Urinary bladder (tissue), 4 donors: ENCODE results near the gene HERC3. TPM values are rescaled to one million over a fixed set of nuclear protein-coding genes. Genes with fewer than 3 reads are reported as not detected.

Experiments
- DNase-seq: peaks from one replicate; pipeline ENCODE4 v3.0.0-alpha.2; 2015; ENCODE audit errors: extremely low spot score
- H3K27ac ChIP-seq: one replicate; pipeline ENCODE4 v1.5.1; 2013; ENCODE audit warnings: low read depth, mild to moderate bottlenecking, moderate library complexity
- H3K36me3 ChIP-seq: one replicate; pipeline ENCODE4 v1.6.1; 2013; ENCODE audit warnings: mild to moderate bottlenecking, moderate library complexity; ENCODE audit not compliant: insufficient read depth
- H3K4me1 ChIP-seq: one replicate; pipeline ENCODE4 v1.6.1; 2013; ENCODE audit warnings: mild to moderate bottlenecking, moderate library complexity; ENCODE audit not compliant: insufficient read depth
- H3K4me3 ChIP-seq: one replicate; pipeline ENCODE4 v1.5.1; 2013; ENCODE audit warnings: low read depth, low read length
- WGBS: extraction: QIAGEN DNeasy Blood & Tissue Kit; methylation state at CpG from one replicate; pipeline ENCODE4 v1.1.7; 2013; 5-methylcytosine and 5-hydroxymethylcytosine counted together
- polyA plus RNA-seq: library from polyadenylated mRNA; stranded (reverse); fragments of 200-250 nt; gene quantifications from one replicate; pipeline ENCODE4 v1.2.3, GENCODE V29; 2013
- total RNA-seq: library from RNA; depleted of rRNA; stranded (reverse); fragments of >200 nt; gene quantifications from one replicate; pipeline ENCODE4 v1.2.3, GENCODE V29; 2014
- donor health status: healthy with polysubstance abuse.
- donor health status: healthy.

Gene HERC3
- total and polyA plus RNA-seq, 2 donors = 18.1 to 30.8 TPM

GRCh38 chr4:88659055-88659889 lies 67.0 kb downstream of the HERC3 start:
- Histone ChIP-seq H3K4me3 (no peak overlapping the region), H3K36me3 (peaks cover 2% of the 10 kb centered on the region), H3K4me1 (no peaks in the 10 kb centered on the region), H3K27ac (no peak overlapping the region)
- 38% methylated on average over 4 of the region's 4 CpGs for WGBS
- DNase-seq = no peak

- Histone ChIP-seq H3K4me1 (no peaks in the 10 kb centered on the region), H3K36me3 (peaks cover 2% of the 10 kb centered on the region), H3K4me3 (no peak overlapping the region), H3K27ac (no peak overlapping the region)
- no peak for DNase-seq
These were observed 67.6 kb downstream of the HERC3 start for GRCh38 chr4:88659890-88660208.

GRCh38 chr4:88660446-88661294 lies 68.4 kb downstream of the HERC3 start:
- no peak for DNase-seq
- no peak overlapping the region for H3K4me3 ChIP-seq
- no peaks in the 10 kb centered on the region for H3K36me3 ChIP-seq
- no peak overlapping the region for H3K27ac ChIP-seq
- H3K4me1 ChIP-seq = no peaks in the 10 kb centered on the region
- WGBS = 76% methylated on average over 7 of the region's 7 CpGs

- H3K4me3 ChIP-seq = no peak overlapping the region
- H3K36me3 ChIP-seq = no peaks in the 10 kb centered on the region
- no peaks in the 10 kb centered on the region for H3K4me1 ChIP-seq
- WGBS = 70% methylated on average over 2 of the region's 2 CpGs
- no peak overlapping the region for H3K27ac ChIP-seq
- DNase-seq = no peak
These were observed 69.5 kb downstream of the HERC3 start for GRCh38 chr4:88661739-88662138.

- Histone ChIP-seq H3K4me1 (no peaks in the 10 kb centered on the region), H3K4me3 (no peak overlapping the region), H3K27ac (no peak overlapping the region), H3K36me3 (peaks cover 3% of the 10 kb centered on the region)
- 61% methylated on average over 5 of the region's 5 CpGs for WGBS
- no peak for DNase-seq
These were observed 80.7 kb downstream of the HERC3 start for GRCh38 chr4:88672987-88673386.

GRCh38 chr4:88673886-88674285 lies 81.6 kb downstream of the HERC3 start:
- no peak overlapping the region for H3K27ac ChIP-seq
- peaks cover 3% of the 10 kb centered on the region for H3K36me3 ChIP-seq
- H3K4me3 ChIP-seq = no peak overlapping the region
- DNase-seq = no peak
- H3K4me1 ChIP-seq = no peaks in the 10 kb centered on the region
- 65% methylated on average over 2 of the region's 2 CpGs for WGBS

- no peak overlapping the region for H3K4me3 ChIP-seq
These were observed 82.3 kb downstream of the HERC3 start for GRCh38 chr4:88674565-88674964.

GRCh38 chr4:88674979-88675378 lies 82.7 kb downstream of the HERC3 start:
- H3K36me3 ChIP-seq = peaks cover 3% of the 10 kb centered on the region
- H3K4me1 ChIP-seq = no peaks in the 10 kb centered on the region
- DNase-seq = no peak
- WGBS = 88% methylated on average over 2 of the region's 2 CpGs
- H3K4me3 ChIP-seq = no peak overlapping the region
- H3K27ac ChIP-seq = no peak overlapping the region

More at GRCh38 chr4:88674565-88674964, 82.3 kb downstream of the HERC3 start:
- peaks cover 5% of the 10 kb centered on the region for H3K36me3 ChIP-seq
- H3K27ac ChIP-seq = no peak overlapping the region
- no peaks in the 10 kb centered on the region for H3K4me1 ChIP-seq
- no peak for DNase-seq

GRCh38 chr4:88675543-88675942 lies 83.3 kb downstream of the HERC3 start:
- WGBS = 84% methylated on average over 2 of the region's 2 CpGs

GRCh38 chr4:88681209-88681608 lies 88.9 kb downstream of the HERC3 start:
- Histone ChIP-seq H3K4me1 (no peaks in the 10 kb centered on the region), H3K4me3 (no peak overlapping the region), H3K36me3 (peaks cover 8% of the 10 kb centered on the region), H3K27ac (no peak overlapping the region)
- no peak for DNase-seq
- 95% methylated on average over 5 of the region's 5 CpGs for WGBS

More at GRCh38 chr4:88675543-88675942, 83.3 kb downstream of the HERC3 start:
- DNase-seq = no peak
- Histone ChIP-seq H3K27ac (no peak overlapping the region), H3K36me3 (peaks cover 2% of the 10 kb centered on the region), H3K4me1 (no peaks in the 10 kb centered on the region), H3K4me3 (no peak overlapping the region)

GRCh38 chr4:88690355-88690754 lies 98.1 kb downstream of the HERC3 start:
- DNase-seq = no peak
- Histone ChIP-seq H3K36me3 (peaks cover 4% of the 10 kb centered on the region), H3K27ac (no peak overlapping the region), H3K4me3 (no peak overlapping the region), H3K4me1 (no peaks in the 10 kb centered on the region)
- 93% methylated on average over 3 of the region's 3 CpGs for WGBS

- Histone ChIP-seq H3K4me1 (peaks cover 1% of the 10 kb centered on the region), H3K4me3 (no peak overlapping the region), H3K27ac (no peak overlapping the region), H3K36me3 (peaks cover 1% of the 10 kb centered on the region)
- WGBS = 40% methylated on average over 3 of the region's 3 CpGs
- DNase-seq = no peak
These were observed 101.5 kb downstream of the HERC3 start for GRCh38 chr4:88693792-88694191.

GRCh38 chr4:88696630-88697029 lies 104.3 kb downstream of the HERC3 start:
- WGBS = 60% methylated on average over 7 of the region's 7 CpGs
- no peak for DNase-seq
- peaks cover 1% of the 10 kb centered on the region for H3K4me1 ChIP-seq
- H3K36me3 ChIP-seq = peaks cover 1% of the 10 kb centered on the region
- peak overlapping the region; percentile 39 for H3K4me3 ChIP-seq
- no peak overlapping the region for H3K27ac ChIP-seq

- DNase-seq = no peak
- WGBS = 45% methylated on average over 18 of the region's 18 CpGs
These were observed 104.9 kb downstream of the HERC3 start for GRCh38 chr4:88697141-88697540.

More at GRCh38 chr4:88697141-88697540, 104.9 kb downstream of the HERC3 start:
- peaks cover 1% of the 10 kb centered on the region for H3K4me1 ChIP-seq
- no peak overlapping the region for H3K27ac ChIP-seq
- H3K4me3 ChIP-seq = peak overlapping the region; percentile 39
- H3K36me3 ChIP-seq = peaks cover 1% of the 10 kb centered on the region
